Stimulated activated CD4-positive, alpha-beta T cell treated with anti-CD3 and anti-CD28 coated beads, Interleukin-2, amount 100 ng/mL, for 24 hours (primary cell): ENCODE results near the gene CX3CR1.
"Not testable (repeated sequence)": the region's sequence is repeated elsewhere in the genome, so short reads cannot be mapped to it uniquely, and the experiment has no call there.

Experiments used
- DNase-seq, 2 donors: peaks; one replicate each; pipeline ENCODE4 v3.0.0-alpha.2; 2020

Gene CX3CR1, protein sequence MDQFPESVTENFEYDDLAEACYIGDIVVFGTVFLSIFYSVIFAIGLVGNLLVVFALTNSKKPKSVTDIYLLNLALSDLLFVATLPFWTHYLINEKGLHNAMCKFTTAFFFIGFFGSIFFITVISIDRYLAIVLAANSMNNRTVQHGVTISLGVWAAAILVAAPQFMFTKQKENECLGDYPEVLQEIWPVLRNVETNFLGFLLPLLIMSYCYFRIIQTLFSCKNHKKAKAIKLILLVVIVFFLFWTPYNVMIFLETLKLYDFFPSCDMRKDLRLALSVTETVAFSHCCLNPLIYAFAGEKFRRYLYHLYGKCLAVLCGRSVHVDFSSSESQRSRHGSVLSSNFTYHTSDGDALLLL

GRCh38 chr3:39279745-39280517, at the start of gene CX3CR1:
Gene CX3CR1, minus strand, starts transcription at chr3:39280036. Its CDS starts 13,527 bp downstream, at chr3:39266509.
- DNase-seq: no peak

DNA sequence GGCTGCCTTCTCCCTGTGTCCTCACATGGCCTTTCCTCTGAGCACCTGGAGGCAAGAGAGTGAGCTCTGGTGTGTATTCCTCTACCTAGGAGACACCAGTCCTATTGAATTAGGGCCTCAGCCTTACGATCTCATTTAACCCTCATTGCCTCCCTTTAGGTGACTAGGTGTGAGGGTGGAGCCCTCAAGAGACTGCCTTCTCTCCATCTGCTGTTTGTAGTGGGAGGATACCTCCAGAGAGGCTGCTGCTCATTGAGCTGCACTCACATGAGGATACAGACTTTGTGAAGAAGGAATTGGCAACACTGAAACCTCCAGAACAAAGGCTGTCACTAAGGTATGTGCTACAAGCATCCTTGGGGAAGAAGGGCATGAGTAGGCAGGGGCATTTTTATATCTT, 49.7 kb upstream of the CX3CR1 start, which contains the start of gene CCR8:
Gene CCR8 (plus strand): TSS at position 217 of the 400 bp plus-strand sequence. CDS start 2,623 bp downstream, outside the sequence.
- no peak for DNase-seq

- peak in 1 of 2 donors; percentile 20 for DNase-seq
Measured at GRCh38 chr3:39327746-39328349, 48.0 kb upstream of the CX3CR1 start.

DNA sequence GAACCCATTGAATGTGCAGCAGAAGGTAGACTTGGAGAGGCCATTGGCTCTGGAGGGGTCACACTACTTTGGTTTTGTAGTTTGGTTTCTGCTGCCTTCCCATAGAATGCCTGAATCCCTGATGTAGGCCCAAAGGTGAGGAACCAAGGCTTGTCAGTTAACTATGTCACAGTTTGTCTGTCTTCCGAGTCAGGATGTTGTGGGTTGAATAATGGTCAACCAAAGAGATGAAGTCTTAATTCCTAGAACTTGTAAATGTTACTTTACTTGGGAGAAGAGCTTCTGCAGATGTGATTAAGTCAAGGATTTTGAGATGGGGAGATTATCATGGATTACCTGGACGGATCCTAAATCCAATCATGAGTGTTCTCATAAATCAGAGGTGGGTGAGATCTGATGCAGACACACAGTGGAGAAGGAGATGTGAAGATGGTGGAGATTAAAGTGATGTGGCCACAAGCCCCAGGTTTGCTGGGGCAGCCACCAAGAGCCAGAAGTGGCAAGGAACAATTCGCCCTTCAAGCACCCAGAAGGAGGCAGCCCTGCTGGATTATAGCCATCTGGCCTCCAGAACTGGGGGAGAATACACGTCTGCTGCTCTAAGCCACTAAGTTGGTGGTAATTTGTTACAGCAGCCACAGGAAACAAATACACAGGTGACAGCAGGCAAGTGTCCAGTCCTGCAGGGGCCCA, 47.4 kb upstream of the CX3CR1 start:
- no peak for DNase-seq

GRCh38 chr3:39325236-39325635, 45.4 kb upstream of the CX3CR1 start:
- no peak for DNase-seq

- DNase-seq: no peak
Measured at GRCh38 chr3:39323494-39323893, 43.7 kb upstream of the CX3CR1 start.

- no peak for DNase-seq
Measured at GRCh38 chr3:39322936-39323335, 43.1 kb upstream of the CX3CR1 start.

DNA sequence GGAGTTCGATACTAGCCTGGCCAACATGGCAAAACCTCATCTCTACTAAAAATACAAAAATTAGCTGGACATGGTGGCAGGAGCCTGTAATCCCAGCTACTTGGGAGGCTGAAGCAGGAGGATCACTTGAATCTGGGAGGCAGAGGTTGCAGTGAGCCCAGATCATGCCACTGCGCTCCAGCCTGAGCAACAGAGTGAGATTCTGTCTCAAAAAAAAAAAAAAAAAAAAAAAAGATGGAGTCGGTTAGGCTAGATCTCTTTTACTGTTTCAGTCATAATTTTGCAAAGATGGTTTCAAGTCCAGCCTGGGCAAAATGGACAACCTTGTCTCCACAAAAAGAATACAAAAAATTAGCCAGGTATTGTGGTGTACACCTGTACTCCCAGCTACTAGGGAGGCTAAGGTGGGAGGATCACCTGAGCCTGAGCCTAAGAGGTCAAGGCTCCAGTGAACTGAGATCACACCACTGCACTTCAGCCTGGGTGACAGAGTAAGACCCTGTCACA, 42.4 kb upstream of the CX3CR1 start:
- DNase-seq: not testable (repeated sequence)

- DNase-seq: not testable (repeated sequence)
Measured at GRCh38 chr3:39321574-39321983, 41.7 kb upstream of the CX3CR1 start.

DNA sequence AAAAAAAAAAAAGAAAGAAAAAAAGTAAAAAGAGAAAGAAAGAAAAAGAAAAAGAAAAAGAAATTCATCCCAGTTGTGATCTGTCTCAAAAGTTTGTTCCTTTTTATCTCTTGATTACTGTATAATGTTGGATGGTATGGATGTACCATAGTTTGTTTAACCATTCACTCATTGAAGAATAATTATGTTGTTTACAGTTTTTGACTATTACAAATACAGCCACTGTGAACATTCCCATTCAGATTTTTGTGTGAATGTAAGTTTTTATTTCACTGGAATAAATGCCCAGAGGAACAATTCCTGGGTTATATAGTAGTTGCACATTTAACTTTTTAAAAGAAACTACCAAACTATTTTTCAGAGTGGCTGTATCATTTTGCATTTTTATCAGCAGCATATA, 39.4 kb upstream of the CX3CR1 start:
- no peak for DNase-seq

- no peak for DNase-seq
Measured at GRCh38 chr3:39318301-39318700, 38.5 kb upstream of the CX3CR1 start.

- DNase-seq: no peak
Measured at GRCh38 chr3:39317571-39318169, 37.8 kb upstream of the CX3CR1 start.

GRCh38 chr3:39315420-39315819, 35.6 kb upstream of the CX3CR1 start:
- DNase-seq: no peak

DNA sequence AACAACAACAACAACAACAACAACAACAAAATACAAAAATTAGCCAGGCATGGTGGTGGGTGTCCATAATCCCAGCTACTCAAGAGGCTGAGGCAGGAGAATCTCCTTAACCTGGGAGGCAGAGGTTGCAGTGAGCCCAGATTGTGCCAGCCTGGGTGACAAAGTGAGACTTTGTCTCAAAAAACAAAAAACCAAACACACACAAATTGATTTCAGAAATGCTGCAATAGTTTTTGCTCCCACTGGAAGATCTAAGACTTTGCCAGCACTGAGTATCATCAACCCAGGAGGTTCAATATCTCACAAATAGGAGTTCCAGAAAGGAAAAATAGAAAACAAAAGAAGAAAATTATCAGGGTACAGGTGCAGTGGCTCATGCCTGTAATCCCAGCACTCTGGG, 33.5 kb upstream of the CX3CR1 start:
- no peak for DNase-seq

- DNase-seq: no peak
Measured at GRCh38 chr3:39302178-39302577, 22.3 kb upstream of the CX3CR1 start.

DNA sequence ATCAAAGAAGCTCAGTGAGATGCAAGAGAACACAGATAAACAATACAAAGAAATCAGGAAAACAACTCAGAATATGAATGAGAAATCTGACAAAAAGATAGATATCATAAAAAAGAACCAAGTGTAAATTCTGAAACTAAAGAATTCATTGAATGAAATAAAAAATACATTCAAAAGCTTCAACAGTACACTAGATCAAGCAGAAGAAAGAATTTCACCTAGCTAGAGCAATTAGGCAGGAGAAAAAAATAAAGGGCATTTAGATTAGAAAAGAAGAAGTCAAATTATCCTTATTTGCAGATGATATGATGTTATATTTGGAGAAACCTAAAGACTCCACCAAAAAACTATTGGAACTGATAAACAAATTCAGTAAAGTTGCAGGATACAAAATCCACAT, 19.4 kb upstream of the CX3CR1 start:
- no peak for DNase-seq

GRCh38 chr3:39296197-39297077, 16.6 kb upstream of the CX3CR1 start:
- DNase-seq: no peak

DNA sequence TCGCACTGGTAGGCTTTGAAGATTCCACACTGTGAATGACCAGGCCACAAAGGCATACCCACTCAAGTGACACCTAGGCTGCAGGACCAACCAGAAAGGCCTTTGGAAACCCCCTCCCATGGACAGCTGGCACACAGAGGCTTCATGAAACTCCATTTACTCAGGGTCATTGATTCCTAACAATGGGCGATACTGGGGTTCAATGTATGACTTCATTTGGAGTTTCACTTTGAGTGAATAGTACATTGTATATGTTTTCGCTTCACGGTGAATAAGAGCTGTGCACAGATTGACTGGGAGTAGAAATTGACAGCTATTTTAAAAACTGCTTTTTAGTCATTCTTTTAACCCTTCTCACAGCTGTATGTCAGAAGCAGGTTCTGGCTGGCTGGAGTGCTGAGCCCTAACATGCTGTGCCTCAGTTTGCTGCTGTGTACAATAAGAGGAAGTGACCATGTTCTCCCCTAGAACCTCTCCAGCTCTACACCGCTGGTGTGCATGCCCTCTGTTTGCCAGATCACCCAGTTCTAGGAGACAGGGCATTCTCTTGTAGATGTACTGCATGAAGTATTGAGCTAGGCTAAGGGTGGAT, 15.4 kb upstream of the CX3CR1 start:
- DNase-seq: no peak

DNA sequence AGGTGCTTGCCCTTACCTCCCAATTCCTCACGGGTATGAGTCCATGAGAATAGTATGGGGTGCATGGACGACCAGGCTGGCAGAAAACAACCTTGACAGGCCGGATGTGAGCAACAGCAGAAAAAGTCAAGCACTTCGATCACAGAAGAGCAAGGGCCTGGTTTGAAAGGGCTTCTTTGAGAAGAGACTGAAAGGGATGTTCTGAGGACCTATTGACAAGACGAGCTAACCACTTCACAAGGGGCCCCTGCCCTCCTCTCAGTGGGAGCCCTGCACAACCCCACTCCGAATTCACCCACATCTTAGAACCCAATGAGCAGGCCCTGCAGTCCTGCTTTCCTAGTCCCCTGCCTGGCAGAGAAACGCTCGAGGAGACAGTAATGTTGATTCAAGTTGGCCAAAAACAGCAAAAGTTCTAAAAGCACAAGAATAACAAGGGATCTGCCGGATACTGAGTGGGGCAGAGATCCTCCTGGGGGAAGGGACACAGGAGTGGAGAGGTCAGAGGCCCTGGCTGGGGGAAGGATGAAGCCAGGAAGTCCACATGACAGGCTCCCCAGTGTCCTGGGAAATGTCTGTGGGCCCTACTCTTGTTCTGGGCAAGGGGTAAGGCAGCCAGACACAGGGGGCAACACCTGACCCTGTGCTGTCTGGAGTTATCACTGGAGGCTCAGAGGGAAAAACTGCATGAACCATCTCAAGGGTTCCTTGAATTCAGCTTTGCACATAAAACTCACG, 14.8 kb upstream of the CX3CR1 start:
- no peak for DNase-seq

GRCh38 chr3:39292961-39293360, 13.1 kb upstream of the CX3CR1 start:
- DNase-seq: no peak
